Fibroblast of gingiva (primary cell): ENCODE data around the gene KCNMA1.

Source experiments
- DNase-seq: peaks from one replicate; pipeline ENCODE4 v3.0.0-alpha.2; 2011; ENCODE audit warnings: low read depth

Gene KCNMA1

GRCh38 chr10:77111611-77112550 lies 525.7 kb downstream of the KCNMA1 start:
- DNase-seq = peak; percentile 75

DNA sequence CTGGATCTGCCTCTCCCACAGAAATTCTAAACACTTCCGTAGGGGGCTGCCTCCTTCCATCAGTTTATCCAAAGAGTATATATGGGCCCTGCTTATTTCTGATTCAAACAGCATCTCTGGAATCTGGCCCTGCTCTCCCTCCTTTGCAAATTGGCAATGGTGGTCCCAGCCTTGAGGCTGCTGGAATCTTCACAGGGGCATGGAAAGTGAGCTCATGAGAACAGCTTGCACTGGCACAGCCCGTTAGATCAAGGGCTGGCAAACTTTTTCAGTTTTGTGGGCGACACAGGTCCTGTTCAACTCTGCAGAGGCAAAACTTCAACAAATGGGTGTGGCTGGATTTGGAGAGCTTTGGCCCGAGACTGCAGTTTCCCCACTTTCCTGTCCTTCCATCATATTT lies 526.9 kb downstream of the KCNMA1 start:
- no peak for DNase-seq

DNA sequence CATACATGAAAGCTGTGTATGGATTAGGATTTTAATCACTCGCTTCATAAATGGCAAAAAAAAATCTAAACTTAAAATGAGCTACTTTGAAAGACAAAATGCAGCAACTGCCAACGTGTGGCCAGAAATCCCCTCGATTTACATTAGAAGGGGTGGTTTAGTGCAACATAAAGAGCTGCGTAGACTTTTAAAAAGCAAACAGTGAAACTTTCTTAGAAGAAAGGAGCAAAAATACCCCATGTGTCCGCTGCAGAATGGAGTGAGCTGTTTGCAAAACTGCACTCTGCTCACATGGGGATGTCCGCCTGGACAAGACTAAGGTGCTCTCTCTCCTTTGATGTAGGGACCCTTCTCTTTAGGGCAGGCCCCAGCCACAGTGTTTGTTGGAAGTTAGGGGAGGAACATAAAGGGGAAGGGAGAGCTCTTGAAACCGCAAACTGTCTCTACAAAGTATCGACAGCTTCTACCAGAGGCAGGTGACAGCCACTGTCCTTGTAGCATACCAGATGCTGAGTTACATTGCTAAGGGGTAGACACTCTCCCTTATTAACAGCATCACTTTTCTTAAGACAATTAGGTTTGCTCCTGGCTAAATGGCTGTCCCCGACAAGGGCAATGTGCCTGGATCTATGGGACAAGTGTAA lies 528.1 kb downstream of the KCNMA1 start:
- no peak for DNase-seq

- no peak for DNase-seq
Measured at GRCh38 chr10:77106676-77107075, 530.9 kb downstream of the KCNMA1 start.

- peak; percentile 96 for DNase-seq
Measured at GRCh38 chr10:77105761-77106221, 531.8 kb downstream of the KCNMA1 start.

DNA sequence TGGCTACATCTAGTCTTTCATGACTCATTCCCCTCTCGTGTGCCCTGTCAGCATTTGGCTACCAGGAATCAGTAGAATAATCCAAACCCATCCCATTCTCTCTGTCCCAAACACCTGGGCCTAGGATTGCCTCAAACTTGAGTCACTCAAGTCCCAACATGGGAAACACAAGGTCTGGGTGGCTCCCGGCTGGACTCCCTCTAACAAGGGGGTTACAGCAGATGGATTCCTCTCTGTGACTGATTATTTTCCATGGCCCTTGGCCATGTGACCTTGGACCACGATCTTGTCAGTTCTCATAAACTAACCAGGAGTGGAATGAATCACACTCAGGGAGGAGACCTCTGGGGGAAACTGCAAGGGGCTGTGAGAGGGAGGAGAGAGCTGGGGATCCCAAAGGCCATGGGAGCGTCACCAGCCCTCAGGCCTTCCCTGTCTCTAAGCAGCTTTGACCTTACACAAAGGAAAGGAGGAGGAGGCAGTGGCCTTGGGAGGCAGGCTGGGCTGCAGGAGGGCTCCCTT lies 533.1 kb downstream of the KCNMA1 start:
- DNase-seq = peak; percentile 99

GRCh38 chr10:77103213-77103612 lies 534.4 kb downstream of the KCNMA1 start:
- no peak for DNase-seq

DNA sequence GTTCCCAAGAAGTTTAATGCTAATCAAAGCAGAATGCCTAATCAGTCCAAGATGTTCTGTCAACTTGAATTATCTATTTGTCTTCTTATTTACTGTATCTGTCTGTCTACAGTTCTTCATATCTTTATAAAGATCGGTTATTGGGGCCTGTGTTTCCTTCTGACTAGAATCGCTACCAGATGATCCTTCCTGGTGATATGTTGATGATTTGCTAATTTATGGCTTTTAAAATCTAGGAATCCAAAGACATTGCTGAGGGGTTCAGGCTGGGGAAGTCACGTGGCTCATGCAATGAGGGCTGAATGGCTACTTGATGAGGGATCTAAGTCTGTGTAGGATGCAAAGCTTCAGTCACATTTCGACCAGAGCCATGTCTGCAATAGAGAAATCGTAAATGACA lies 536.3 kb downstream of the KCNMA1 start:
- DNase-seq = peak; percentile 16

DNA sequence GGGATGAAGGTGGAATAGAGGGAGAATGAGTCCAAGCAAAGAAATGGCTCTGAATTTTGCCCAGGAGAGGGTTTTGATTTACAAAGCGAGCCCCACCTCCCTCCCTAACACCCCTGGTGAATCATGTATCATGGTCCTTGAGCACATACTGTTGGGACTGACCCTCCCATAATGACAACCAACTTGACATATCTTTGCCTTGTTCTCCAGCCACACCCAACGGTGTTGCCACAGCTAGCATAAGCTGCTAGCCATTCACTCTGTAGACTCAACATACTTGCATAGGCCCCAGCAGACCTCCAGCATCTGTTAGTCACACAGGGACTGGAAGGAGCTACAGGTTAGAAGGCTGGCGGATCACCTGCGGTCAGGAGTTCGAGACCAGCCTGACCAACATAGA lies 538.5 kb downstream of the KCNMA1 start:
- DNase-seq = no peak

DNA sequence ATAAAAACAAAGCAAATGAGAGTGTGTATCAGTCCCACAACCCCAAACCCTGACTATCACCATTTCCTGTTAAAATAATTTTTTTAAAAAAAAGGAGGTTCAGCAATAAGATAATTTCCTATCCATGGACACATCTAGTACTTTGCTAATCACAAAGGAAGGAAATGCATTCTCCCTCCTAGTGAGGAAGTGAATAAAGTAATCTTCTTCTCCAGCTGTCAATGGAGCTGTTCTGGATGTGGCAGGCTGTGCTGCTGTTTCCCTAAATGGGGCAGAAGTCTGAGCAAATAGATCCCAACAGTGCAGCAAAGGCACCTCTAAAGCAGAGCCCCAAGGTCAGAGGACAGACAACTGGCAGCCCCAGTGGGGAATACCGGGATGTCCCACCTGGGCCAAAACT lies 540.0 kb downstream of the KCNMA1 start:
- DNase-seq = no peak

DNA sequence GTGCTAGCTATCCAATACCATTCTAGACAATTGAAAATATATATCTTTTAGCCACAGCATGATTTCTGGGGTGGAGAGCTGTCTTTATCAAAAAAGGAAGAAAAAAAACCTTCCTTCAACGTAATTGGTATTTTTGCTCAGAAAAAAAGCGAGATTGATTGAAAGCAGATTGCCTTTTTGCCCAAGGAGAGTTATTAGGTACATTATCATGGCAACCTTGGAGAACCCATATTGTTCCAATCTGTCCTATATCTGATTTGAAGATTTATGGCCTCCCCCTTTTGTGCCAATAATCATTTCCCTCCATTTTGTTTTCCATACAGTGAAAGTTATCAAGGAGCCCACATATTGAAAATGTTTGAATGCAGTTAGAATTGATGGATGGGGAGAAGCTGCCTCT lies 544.5 kb downstream of the KCNMA1 start:
- no peak for DNase-seq

DNA sequence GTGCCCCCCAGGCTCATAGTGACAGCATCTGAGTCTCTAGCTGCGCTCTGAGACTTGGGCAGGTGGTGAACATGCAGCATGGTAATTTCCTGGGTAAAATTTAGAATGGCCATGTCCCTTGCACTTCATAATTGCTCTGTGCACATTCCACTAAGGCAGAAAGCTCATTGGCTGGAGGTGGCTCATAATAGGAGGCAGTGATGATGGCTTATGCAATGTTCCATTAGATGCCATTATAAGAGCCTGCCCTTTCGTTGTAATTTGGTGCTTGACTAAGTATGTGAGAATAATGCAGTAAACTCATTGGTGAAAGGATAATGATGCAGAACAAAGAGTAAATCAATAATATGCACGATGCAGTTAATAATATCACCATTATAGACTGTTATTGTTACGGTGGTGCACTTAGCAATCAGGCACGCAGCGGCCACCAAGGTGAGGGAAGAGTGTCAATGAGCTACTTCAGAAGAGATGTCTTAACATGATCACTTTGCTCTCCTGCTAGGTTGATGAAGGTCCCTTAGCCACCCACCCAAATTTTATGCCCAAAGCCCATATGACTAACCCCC lies 545.9 kb downstream of the KCNMA1 start:
- no peak for DNase-seq

- no peak for DNase-seq
Measured at GRCh38 chr10:77090381-77091356, 546.9 kb downstream of the KCNMA1 start.

GRCh38 chr10:77087366-77087765 lies 550.2 kb downstream of the KCNMA1 start:
- no peak for DNase-seq

GRCh38 chr10:77086081-77086480 lies 551.5 kb downstream of the KCNMA1 start:
- no peak for DNase-seq

DNA sequence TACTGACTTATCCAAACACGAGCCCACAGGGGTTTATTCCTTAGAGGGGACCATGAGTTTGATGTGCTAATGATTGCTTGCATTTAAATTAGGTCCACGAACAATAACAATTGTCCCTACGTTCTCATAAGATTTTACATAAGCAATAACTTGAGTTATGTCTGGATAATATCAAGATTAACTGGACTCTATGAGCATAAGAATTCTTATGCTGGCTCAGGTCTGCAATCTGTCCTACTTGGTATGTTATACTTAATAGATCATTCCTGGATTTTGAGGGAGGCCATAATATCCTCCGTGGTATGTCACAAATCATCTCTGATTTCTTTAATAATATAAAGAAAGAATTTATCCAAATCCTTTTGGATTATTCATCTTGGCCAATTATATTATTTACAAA lies 552.3 kb downstream of the KCNMA1 start:
- DNase-seq = no peak

DNA sequence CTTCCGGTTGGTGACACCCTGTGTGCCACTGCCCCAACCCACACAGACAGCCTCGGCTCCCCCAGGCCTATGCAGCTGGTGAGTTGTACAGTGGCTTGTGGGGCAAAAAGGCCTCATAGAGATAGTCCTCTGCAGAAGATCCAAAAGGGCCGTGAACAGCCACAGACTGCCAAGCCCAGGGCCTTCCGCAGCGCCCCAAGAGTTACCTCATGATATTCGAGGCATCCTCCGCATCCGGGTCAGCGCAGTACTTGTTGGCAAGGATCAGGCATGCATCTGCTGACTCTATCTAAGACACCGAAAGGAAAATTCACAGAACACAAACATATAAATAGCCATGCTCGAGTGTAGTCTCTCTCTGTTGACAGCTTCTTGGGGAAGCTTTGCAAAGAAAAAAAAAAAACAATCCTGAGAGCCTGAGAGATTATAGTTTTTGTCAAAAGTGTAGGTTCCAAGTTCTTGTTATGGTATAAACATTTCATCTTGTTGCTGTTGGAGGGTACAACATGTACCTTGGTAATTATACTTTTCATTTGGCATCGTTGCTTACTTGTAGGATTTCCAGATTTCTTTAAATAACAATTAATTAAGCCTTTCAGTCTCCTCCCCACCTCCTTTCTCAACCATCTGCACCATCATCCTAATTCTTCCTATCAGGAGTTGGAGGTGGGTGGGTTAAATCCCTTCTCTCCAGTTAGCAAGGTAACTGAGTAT lies 553.0 kb downstream of the KCNMA1 start:
- peak; percentile 30 for DNase-seq

DNA sequence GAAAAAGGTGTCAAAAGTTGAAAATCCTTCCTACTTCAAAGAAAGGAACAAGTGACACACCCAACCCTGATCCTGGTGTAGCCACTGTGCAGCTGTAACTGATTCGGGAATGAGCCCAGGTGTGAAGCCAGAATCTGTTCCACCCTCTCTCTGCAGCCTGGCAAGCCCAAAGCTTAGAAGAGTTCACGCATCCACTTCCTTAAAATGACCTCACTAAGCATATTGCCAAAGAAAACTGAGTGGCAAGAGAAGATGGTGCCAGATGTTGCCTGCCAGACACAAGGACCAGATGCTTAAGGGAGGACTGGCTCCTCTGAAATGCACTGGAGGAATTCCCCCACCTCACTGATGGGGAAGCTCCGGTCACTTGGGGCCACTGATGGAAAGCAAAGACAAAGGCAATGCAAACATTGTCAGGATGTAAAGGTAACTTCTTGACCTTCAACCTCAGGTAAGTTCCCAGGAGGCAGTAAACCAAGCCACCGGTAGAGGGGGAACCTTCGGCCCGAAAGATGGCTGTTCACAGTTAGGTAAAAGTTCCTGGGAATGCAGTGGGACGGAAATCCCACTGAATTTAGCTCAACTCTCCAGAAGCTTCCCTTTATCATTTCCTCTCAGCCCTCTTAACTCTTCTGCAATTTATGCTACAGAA lies 554.9 kb downstream of the KCNMA1 start:
- peak; percentile 74 for DNase-seq

GRCh38 chr10:77081481-77081891 lies 556.1 kb downstream of the KCNMA1 start:
- DNase-seq = no peak

DNA sequence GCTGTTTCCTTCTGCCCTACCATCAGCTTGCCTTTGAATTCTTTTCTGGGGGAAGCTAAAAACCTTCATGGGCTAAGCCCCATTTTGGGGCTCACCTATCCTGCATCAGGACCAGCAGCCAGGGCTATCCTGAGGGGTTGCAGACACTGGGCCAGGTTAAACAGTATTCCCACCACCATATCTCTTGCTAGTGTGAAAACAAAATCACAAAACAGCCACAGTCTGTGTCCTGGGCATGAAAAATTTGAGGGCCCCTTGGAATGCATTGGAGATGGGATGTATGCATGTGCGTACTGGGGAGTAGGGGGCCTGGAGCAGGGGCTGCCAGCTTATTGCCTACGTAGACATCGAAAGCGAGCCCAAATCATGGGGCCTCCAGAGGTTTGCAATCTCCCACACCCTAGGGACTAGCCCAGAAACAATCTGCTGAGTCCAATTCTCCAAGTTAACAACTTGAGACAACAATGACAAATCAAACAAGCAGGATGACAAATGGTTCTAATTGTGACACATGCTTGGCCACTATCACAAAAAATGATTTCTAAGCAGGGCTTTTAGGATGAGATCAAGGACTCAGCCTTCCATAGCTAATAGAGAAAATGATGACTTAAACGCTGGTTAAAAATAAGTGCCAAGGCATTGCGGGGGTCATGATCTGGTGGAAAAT lies 557.1 kb downstream of the KCNMA1 start:
- DNase-seq = no peak
